OCI-LY1 (cell line): ENCODE results near the gene GAS6.

Experiments used
- H2AFZ ChIP-seq: fragments of 200-600 bp; sonication (generic), shearing (Covaris generic); 2 replicates; pipeline ENCODE4 v1.6.0; 2014; ENCODE audit warnings: antibody characterized with exemption, mild to moderate bottlenecking, low read length
- H3F3A ChIP-seq: fragments of 200-600 bp; sonication (generic), shearing (Covaris generic); 2 replicates; pipeline ENCODE4 v1.6.0; 2014; ENCODE audit warnings: mild to moderate bottlenecking, antibody characterized with exemption, low read length, moderate library complexity; ENCODE audit not compliant: insufficient read depth
- H3K27ac ChIP-seq: fragments of 200-600 bp; sonication (generic); 2 replicates; pipeline ENCODE4 v1.5.1; 2014; ENCODE audit warnings: low read length, mixed run types, mild to moderate bottlenecking, low read depth; ENCODE audit not compliant: poor library complexity, severe bottlenecking
- H3K27me3 ChIP-seq: fragments of 200-600 bp; sonication (generic); 2 replicates; pipeline ENCODE4 v1.6.0; 2014; ENCODE audit warnings: antibody characterized with exemption, mild to moderate bottlenecking, low read length, moderate library complexity; ENCODE audit not compliant: insufficient read depth
- H3K36me3 ChIP-seq: fragments of 200-600 bp; sonication (generic); 2 replicates; pipeline ENCODE4 v1.6.1; 2014; ENCODE audit warnings: mild to moderate bottlenecking, antibody characterized with exemption, low read length, moderate library complexity, mixed read lengths; ENCODE audit not compliant: insufficient read depth
- H3K4me1 ChIP-seq: fragments of 200-600 bp; sonication (generic); 2 replicates; pipeline ENCODE4 v1.5.1; 2014; ENCODE audit warnings: mild to moderate bottlenecking, low read length, moderate library complexity; ENCODE audit not compliant: insufficient read depth, severe bottlenecking
- H3K4me2 ChIP-seq: fragments of 200-600 bp; sonication (generic), shearing (Covaris generic); 2 replicates; pipeline ENCODE4 v1.6.1; 2014; ENCODE audit warnings: low read length
- H3K4me3 ChIP-seq: fragments of 200-600 bp; sonication (generic); 2 replicates; pipeline ENCODE4 v1.5.1; 2014; ENCODE audit warnings: low read length, low read depth, mild to moderate bottlenecking, mixed read lengths; ENCODE audit not compliant: poor library complexity, severe bottlenecking
- H3K79me2 ChIP-seq: fragments of 200-600 bp; shearing (Covaris generic); 2 replicates; pipeline ENCODE4 v1.6.1; 2016; ENCODE audit warnings: mixed run types, low read length, mixed read lengths; ENCODE audit not compliant: insufficient read depth
- H3K9ac ChIP-seq: fragments of 200-600 bp; sonication (generic), shearing (Covaris generic); 2 replicates; pipeline ENCODE4 v1.6.1; 2014; ENCODE audit warnings: mild to moderate bottlenecking, low read length, mixed read lengths
- H3K9me2 ChIP-seq: fragments of 200-600 bp; sonication (generic), shearing (Covaris generic); 2 replicates; pipeline ENCODE4 v1.6.1; 2014; ENCODE audit warnings: low read depth, mild to moderate bottlenecking, low read length, mixed read lengths
- H3K9me3 ChIP-seq: fragments of 200-600 bp; shearing (Covaris generic); 2 replicates; pipeline ENCODE4 v1.6.1; 2014; ENCODE audit warnings: low read length, mixed read lengths
- H4K20me1 ChIP-seq: fragments of 200-600 bp; sonication (generic), shearing (Covaris generic); 2 replicates; pipeline ENCODE4 v1.6.0; 2016; ENCODE audit warnings: mild to moderate bottlenecking, low read length; ENCODE audit not compliant: insufficient read depth
- CTCF ChIP-seq: fragments of 200-600 bp; sonication (generic), shearing (Covaris generic); IDR thresholded peaks from 2 replicates; pipeline ENCODE4 v1.5.1; 2017; ENCODE audit warnings: mild to moderate bottlenecking, antibody characterized with exemption, low read length, moderate library complexity, mixed read lengths
- EZH2 ChIP-seq: fragments of 200-600 bp; sonication (generic), shearing (Covaris generic); IDR thresholded peaks from 2 replicates; pipeline ENCODE4 v1.8.0; 2017; ENCODE audit warnings: borderline replicate concordance, mixed run types, mild to moderate bottlenecking, antibody characterized with exemption, low read length, moderate library complexity, mixed read lengths

Gene GAS6

DNA sequence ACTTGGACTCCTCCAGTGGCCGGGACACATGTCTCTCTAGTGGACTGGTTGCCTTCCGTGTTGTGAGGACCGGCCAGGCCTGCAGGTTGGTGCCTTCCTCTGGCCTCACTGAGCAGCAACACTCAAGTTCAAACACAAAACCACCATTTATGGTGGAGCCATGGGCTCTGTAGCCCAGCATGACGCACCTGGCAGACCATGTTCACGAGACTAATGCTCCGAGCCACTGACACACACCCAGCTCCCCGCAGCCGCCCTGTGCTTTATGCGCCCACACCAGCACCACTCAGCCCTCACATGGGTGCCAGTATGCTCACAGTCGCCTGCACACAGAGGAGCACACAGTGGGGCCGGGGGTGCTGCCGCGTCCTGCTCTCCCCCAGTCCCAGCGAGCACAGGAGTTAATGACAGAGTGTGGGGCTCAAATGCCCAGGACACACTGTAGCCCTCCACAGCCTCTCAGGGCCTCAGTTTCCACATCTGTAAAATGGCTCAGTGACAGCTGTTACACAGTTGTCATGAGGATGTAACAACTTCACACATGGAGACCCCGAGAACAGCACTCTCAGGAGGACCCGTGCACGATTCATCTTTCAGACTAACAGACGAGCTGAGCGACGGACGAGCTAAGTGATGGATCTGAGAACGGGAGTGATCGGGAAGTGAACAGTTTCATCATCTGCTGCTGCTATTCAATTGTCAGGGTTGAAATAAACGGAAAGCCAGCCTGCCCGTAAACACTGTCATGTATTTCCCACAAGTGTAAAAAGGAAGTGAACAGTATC is 7.8 kb downstream of the GAS6 start:
- no peak overlapping the region for H3K9ac ChIP-seq
- H3K36me3 ChIP-seq = no peaks in the 10 kb centered on the region
- TF ChIP-seq EZH2 (no peak), CTCF (no peak)
- H3K4me1 ChIP-seq = no peaks in the 10 kb centered on the region
- 0 out of 2 replicates have a peak, but pooled peaks cover 2% of the 10 kb centered on the region for H3K9me3 ChIP-seq
- H3K4me3 ChIP-seq = no peak overlapping the region
- H3K27ac ChIP-seq = no peak overlapping the region
- H3F3A ChIP-seq = no peaks in the 10 kb centered on the region
- no peaks in the 10 kb centered on the region for H3K79me2 ChIP-seq
- no peak overlapping the region for H3K4me2 ChIP-seq
- no peaks in the 10 kb centered on the region for H4K20me1 ChIP-seq
- H2AFZ ChIP-seq = no peak overlapping the region
- no peaks in the 10 kb centered on the region for H3K9me2 ChIP-seq
- peaks cover 4% of the 10 kb centered on the region for H3K27me3 ChIP-seq

DNA sequence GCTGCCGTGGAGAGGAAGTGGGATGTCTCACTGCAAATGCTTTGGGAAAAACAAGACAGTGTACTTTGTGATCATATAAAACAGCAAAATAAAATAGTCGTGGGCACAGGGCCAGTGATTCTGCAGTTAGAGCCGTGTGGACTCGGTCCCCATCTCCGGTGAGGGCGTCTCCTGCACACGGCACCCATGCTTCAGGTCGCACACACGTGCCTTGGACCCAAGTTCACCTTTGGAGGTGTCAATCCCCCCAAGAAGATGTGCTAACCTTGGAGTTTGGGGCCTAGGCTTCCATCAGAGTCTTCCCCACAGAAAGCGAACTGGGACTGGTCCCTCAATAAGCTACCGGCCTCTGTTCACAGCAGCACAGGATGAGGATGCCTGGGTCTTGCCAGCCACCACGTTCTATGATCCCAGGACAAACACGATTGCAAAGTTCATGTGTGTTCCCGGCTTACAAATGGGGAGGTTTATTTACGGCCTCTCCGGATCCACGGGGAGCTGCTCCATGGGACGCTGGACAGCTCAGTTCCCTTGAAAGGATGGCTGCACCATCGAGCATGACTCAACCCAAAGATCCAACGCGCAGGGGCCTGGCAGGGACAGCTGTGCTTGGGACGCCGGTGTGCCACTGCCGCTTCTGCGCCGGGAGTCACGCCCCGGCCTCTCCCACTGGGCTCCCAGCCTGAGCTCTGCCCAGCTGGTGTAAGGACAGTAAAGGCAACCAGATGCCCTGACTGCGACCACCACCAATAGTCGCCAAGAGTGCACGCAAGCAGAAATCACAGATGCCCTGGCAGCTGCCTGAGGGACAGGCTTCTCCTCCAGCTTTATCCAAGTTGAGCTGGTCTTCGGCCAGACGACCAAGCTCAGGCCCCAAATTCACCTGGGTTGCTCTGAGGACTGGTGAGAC is 8.6 kb downstream of the GAS6 start:
- Histone ChIP-seq H3K9me3 (0 out of 2 replicates have a peak, but pooled peaks cover 2% of the 10 kb centered on the region), H4K20me1 (no peaks in the 10 kb centered on the region), H3K4me2 (no peak overlapping the region), H3F3A (no peaks in the 10 kb centered on the region), H3K79me2 (no peaks in the 10 kb centered on the region), H3K27me3 (peaks cover 11% of the 10 kb centered on the region), H3K4me3 (no peak overlapping the region), H3K4me1 (no peaks in the 10 kb centered on the region), H3K36me3 (no peaks in the 10 kb centered on the region), H2AFZ (no peak overlapping the region), H3K9me2 (no peaks in the 10 kb centered on the region), H3K27ac (no peak overlapping the region), H3K9ac (no peak overlapping the region)
- TF ChIP-seq CTCF (no peak), EZH2 (no peak)

DNA sequence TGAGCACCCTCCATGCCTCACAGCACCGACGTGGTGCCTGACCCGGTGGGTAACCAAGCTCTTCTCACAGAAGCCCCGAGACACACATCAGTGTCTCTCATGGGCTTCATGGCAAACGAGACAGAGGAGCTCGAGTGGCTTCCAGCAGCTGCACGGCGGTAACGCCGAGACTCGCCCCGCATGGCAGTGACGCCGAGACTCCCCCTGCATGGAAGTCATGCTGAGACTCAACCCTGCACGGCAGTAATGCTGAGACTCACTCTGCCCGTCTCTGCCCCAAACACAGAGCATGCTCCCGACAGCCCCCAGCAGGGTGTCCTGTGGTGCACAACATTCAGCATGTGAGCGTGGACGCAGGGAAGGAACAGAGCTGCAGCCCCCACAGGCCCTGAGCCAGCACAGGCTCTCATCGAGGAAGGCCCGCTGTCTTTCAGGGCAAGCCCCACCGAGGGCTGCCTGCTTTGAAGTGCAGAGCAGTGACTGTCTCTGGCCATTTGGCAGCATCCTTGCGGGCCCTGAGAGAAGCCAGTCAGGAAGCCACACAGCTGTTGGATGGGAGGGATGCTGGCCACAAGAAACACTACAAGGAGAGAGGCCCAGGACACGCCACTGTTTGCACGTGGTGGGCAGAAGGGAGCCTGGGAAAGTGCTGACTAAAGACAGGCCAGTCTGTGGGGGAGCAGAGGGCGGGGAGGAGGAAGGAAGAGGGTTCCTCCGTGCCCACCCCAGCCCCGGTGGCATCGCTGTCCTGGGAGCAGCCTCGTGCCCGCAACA is 9.5 kb downstream of the GAS6 start:
- H3K4me3 ChIP-seq = no peak overlapping the region
- no peaks in the 10 kb centered on the region for H4K20me1 ChIP-seq
- H3K9ac ChIP-seq = no peak overlapping the region
- no peaks in the 10 kb centered on the region for H3F3A ChIP-seq
- H3K36me3 ChIP-seq = no peaks in the 10 kb centered on the region
- H3K27me3 ChIP-seq = peaks cover 17% of the 10 kb centered on the region
- no peak overlapping the region for H3K4me2 ChIP-seq
- no peak overlapping the region for H3K27ac ChIP-seq
- TF ChIP-seq CTCF = no peak
- TF ChIP-seq EZH2 = no peak
- no peaks in the 10 kb centered on the region for H3K4me1 ChIP-seq
- no peak overlapping the region for H2AFZ ChIP-seq
- H3K79me2 ChIP-seq = no peaks in the 10 kb centered on the region
- no peaks in the 10 kb centered on the region for H3K9me2 ChIP-seq
- 0 out of 2 replicates have a peak, but pooled peaks cover 2% of the 10 kb centered on the region for H3K9me3 ChIP-seq
